GM13976 (cell line): ENCODE results near the gene TP53INP2.

Experiments used
- DNase-seq: peaks from one replicate; pipeline ENCODE4 v3.0.0; 2012; ENCODE audit warnings: low spot score
- CTCF ChIP-seq: IDR thresholded peaks from 2 replicates; pipeline ENCODE4 v1.5.1; 2012; ENCODE audit warnings: borderline replicate concordance, mild to moderate bottlenecking; ENCODE audit not compliant: insufficient read depth; ENCODE audit errors: extremely low read depth, missing control alignments, control extremely low read depth
- in situ Hi-C: fragments of 300-500 bp; cut with MboI; formaldehyde crosslinking; loops from one replicate; pipeline ENCODE4 v1.12.0; 2022; ENCODE audit warnings: low sequenced_read_pairs, mixed read lengths, inconsistent platforms; ENCODE audit not compliant: unreplicated experiment

TP53INP2 gene

GRCh38 chr20:34748709-34749108 lies 44.6 kb downstream of the TP53INP2 start:
- TF ChIP-seq CTCF: no peak
- no peak for DNase-seq
- in situ Hi-C loops: no loop called here

- no peak for TF ChIP-seq CTCF
- in situ Hi-C loops: no loop called here
- no peak for DNase-seq
Observed at GRCh38 chr20:34750484-34750883, 46.3 kb downstream of the TP53INP2 start.

GRCh38 chr20:34751453-34751852 lies 47.3 kb downstream of the TP53INP2 start:
- no peak for DNase-seq
- TF ChIP-seq CTCF: no peak
- in situ Hi-C loops: no loop called here

- no peak for TF ChIP-seq CTCF
- in situ Hi-C loops: no loop called here
- no peak for DNase-seq
Observed at GRCh38 chr20:34753706-34754461, 49.7 kb downstream of the TP53INP2 start.

GRCh38 chr20:34754611-34755010 lies 50.5 kb downstream of the TP53INP2 start:
- DNase-seq: no peak
- TF ChIP-seq CTCF: no peak
- in situ Hi-C loops: no loop called here

GRCh38 chr20:34755367-34755766 lies 51.2 kb downstream of the TP53INP2 start:
- DNase-seq: peak; percentile 67
- in situ Hi-C loops: no loop called here
- no peak for TF ChIP-seq CTCF
